ENCODE results near the gene ZDHHC11.
A peak's percentile ranks its signal among the peaks of the same experiment; 100 is the strongest.
"Not testable (repeated sequence)": the region's sequence is repeated elsewhere in the genome, so short reads cannot be mapped to it uniquely, and the experiment has no call there.

ZDHHC11 gene

GRCh38 chr5:761059-761771, 89.6 kb downstream of the ZDHHC11 start:
- no peak for DNase-seq (ENCODE audit: low spot score)

- DNase-seq (ENCODE audit: low spot score): no peak
Observed at GRCh38 chr5:760363-761058, 90.3 kb downstream of the ZDHHC11 start.

GRCh38 chr5:759781-760362, 90.9 kb downstream of the ZDHHC11 start:
- DNase-seq (ENCODE audit: low spot score): no peak

- DNase-seq (ENCODE audit: low spot score): no peak
Observed at GRCh38 chr5:759111-759751, 91.6 kb downstream of the ZDHHC11 start.

GRCh38 chr5:758698-759053, 92.1 kb downstream of the ZDHHC11 start:
- DNase-seq (ENCODE audit: low spot score): no peak

- DNase-seq (ENCODE audit: low spot score): peak; percentile 38
Observed at GRCh38 chr5:757931-758697, 92.7 kb downstream of the ZDHHC11 start.

GRCh38 chr5:757346-757930, 93.3 kb downstream of the ZDHHC11 start:
- DNase-seq (ENCODE audit: low spot score): no peak

- no peak for DNase-seq (ENCODE audit: low spot score)
Observed at GRCh38 chr5:756865-757345, 93.9 kb downstream of the ZDHHC11 start.

GRCh38 chr5:756171-756570, 94.6 kb downstream of the ZDHHC11 start:
- no peak for DNase-seq (ENCODE audit: low spot score)

- DNase-seq (ENCODE audit: low spot score): not testable (repeated sequence)
Observed at GRCh38 chr5:754143-754632, 96.6 kb downstream of the ZDHHC11 start.

- not testable (repeated sequence) for DNase-seq (ENCODE audit: low spot score)
Observed at GRCh38 chr5:753567-754142, 97.1 kb downstream of the ZDHHC11 start.

- DNase-seq (ENCODE audit: low spot score): not testable (repeated sequence)
Observed at GRCh38 chr5:752532-753115, 98.2 kb downstream of the ZDHHC11 start.

GRCh38 chr5:751992-752391, 98.8 kb downstream of the ZDHHC11 start:
- not testable (repeated sequence) for DNase-seq (ENCODE audit: low spot score)

GRCh38 chr5:751496-751895, 99.3 kb downstream of the ZDHHC11 start:
- DNase-seq (ENCODE audit: low spot score): no peak

GRCh38 chr5:750226-750625, 100.6 kb downstream of the ZDHHC11 start:
- DNase-seq (ENCODE audit: low spot score): not testable (repeated sequence)

GRCh38 chr5:749101-749670, 101.6 kb downstream of the ZDHHC11 start:
- no peak for DNase-seq (ENCODE audit: low spot score)

- DNase-seq (ENCODE audit: low spot score): not testable (repeated sequence)
Observed at GRCh38 chr5:748011-748980, 102.5 kb downstream of the ZDHHC11 start.

GRCh38 chr5:747303-747844, 103.4 kb downstream of the ZDHHC11 start:
- DNase-seq (ENCODE audit: low spot score): not testable (repeated sequence)
